AG09319 (cell line): Measurements from ENCODE around the gene GLTP.

Source experiments
- DNase-seq: peaks from one replicate; pipeline ENCODE4 v3.0.0-alpha.2; 2010; ENCODE audit warnings: low read depth; ENCODE audit errors: extremely low read depth
- TF ChIP-seq, protein P1 (sequence below): IDR thresholded peaks from 2 replicates; pipeline ENCODE4 v1.5.1; 2011; ENCODE audit warnings: low read depth, mild to moderate bottlenecking, inconsistent platforms, low read length, moderate library complexity

The GLTP gene

DNA sequence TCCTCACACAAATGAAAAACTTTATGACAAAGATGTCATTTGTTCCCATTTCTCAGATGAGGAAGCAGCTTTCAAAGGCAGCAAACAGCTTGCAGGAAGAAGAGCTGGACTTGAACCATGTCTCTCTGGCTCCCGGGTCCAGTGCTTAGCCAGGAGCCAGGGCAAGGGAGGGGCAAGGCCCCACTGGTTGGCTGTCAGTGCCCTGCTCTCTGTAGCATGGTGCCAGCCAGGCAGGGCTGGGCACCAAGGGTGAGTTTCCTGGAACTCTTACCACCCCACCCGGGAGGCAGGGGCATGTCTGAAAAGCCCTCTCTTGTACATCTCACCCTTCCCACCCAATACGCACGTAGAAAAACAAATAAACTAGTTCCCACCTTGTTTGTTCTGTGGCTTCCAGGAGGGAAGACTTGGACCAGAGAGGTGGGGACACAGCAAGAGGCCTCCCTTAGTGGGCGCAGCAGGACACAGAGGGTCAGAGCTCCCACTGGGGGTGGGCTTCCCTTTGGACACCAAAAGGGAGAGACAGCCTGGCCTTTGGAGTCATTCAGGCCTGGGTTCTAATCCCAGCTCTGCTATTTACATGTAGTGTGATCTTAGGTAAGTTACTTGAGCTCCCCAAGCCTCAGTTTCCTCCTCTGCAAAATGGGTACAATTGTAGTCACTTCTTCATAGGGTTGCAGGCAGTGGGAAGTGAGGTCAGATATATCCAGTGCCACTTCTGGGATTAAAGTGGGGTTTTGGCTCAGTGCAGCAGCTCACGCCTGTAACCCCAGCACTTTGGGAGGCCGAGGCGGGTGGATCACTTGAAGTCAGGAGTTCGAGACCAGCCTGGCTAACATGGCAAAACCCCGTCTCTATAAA lies 64.4 kb downstream of the GLTP start:
- TF ChIP-seq, protein P1, sequence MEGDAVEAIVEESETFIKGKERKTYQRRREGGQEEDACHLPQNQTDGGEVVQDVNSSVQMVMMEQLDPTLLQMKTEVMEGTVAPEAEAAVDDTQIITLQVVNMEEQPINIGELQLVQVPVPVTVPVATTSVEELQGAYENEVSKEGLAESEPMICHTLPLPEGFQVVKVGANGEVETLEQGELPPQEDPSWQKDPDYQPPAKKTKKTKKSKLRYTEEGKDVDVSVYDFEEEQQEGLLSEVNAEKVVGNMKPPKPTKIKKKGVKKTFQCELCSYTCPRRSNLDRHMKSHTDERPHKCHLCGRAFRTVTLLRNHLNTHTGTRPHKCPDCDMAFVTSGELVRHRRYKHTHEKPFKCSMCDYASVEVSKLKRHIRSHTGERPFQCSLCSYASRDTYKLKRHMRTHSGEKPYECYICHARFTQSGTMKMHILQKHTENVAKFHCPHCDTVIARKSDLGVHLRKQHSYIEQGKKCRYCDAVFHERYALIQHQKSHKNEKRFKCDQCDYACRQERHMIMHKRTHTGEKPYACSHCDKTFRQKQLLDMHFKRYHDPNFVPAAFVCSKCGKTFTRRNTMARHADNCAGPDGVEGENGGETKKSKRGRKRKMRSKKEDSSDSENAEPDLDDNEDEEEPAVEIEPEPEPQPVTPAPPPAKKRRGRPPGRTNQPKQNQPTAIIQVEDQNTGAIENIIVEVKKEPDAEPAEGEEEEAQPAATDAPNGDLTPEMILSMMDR, result no peak
- DNase-seq, result no peak

DNA sequence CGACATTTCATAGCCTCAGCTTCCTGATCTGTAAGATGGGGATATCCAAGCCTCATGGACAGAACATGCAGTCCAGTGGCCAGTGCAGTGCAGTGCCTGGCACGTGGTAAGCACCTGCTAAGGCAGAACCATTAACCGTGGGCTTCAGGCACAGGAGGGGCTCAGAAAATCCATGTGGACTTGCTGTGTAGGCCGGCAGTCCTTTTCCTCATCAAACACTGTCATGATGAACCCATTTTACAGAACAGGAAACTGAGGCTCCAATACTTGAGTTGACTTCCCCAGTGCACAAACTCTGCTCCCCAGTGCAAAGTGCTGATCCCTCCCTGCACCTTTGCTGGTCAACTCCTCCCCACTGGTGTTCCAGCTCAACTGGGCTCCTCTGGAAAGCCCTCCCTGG lies 65.1 kb downstream of the GLTP start:
- TF ChIP-seq, protein P1, result no peak
- DNase-seq, result no peak

DNA sequence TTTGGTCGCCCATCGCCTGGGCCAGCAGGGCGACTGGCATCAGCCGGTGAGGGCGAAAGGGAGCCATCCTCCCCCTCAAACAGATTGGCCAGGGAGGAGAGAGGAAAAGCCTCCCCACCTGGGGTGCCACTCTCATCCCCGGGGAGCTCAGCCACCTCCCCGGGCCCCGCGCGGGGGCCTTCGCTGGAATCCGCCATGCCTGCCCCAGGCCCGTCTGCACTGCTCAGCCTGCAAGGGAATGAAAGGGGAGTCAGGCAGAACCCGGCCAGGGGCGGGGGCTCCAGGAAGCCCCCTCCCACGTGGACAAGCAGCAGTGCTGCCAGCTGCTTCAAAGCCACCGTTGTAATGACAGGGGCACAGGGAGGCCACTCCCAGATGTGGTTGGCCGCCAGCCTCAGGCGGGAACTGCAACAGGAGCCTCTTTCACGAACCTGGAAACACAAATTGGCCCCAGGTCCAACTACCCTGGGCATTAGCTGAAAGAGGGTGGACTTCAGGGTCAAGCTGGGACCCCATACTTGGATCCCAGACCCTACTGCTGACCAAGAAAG lies 65.7 kb downstream of the GLTP start:
- TF ChIP-seq, protein P1, result no peak
- DNase-seq, result no peak

DNA sequence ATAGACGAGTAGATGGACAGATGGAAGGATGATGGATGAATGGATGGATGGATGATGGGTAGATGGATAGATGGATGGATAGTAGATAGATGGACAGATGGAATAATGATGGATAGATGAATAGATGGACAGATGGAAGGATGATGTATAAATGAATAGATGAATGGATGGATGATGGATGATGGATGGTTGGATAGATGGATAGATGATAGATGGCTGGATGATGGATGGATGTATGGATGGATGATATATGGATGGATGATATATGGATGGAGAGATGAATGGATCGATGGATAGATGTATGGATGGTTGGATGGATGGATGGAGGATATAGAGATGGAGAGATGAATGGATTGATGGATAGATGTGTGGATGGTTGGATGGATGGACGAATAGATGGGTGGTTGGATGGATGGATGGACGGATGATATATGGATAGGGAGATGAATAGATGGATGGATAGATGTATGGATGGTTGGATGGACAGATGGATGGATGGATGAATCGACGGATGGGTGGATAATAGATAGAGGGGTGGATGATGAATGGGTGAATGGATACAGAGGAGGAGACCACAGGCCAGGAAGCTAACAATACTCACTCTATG lies 66.4 kb downstream of the GLTP start:
- no peak for DNase-seq
- TF ChIP-seq, protein P1, result no peak

DNA sequence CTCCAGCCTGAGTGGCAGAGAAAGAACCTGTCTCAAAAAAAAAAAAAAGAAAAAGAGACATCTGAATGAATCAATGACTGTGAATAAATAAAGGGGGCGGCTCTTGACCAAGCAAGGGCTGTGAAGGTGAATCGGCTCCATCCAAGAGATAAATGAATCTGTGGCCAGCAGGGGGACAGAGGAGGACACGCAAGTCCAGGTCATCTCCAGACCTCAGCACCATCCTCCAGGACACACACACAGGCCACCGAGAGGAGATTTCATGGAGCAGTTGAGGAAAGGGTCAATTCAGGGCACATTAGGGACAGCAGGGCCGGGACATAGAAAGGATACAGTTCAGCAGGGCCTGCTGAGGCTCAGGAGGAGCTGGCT lies 68.7 kb downstream of the GLTP start:
- no peak for DNase-seq

DNA sequence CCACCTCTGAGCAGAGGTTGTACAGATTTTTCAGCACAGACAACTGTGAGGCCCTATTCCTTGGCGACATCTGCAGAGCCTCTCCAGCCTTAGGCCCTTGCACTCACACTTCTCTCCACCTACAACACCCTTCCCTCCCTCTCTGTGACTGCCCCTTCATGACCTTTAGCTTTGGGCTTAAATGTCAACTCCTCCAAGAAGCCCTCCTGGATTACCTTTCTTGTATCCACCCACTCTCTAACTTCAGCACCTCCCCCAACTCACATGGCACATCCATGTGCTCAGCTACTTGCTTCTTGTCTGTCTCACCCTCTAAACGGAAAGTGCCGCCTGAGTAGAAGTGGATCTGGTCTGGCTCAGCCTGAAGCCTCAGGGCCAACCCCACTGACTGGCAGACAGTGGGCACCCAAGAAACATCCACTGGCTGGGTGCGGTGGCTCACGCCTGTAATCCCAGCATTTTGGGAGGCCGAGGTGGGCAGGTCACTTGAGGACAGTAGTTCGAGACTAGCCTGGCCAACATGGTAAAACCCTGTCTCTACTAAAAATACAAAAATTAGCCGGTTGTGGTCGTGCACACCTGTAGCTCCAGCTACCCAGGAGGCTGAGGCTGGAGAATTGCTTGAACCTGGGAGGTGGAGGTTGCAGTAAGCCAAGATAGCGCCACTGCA lies 69.3 kb downstream of the GLTP start:
- TF ChIP-seq, protein P1, result no peak
- DNase-seq, result no peak

More for the DNA sequence above, 68.7 kb downstream of the GLTP start:
- TF ChIP-seq, protein P1, result no peak
